Nucleus accumbens (tissue), 56 donors: Measurements from ENCODE around the gene ATP2A3.

Experiments used
- DNase-seq, 56 donors: peaks; one replicate each; lab custom pipeline; 2025; lab: John Stamatoyannopoulos, UW

ATP2A3 gene

DNA sequence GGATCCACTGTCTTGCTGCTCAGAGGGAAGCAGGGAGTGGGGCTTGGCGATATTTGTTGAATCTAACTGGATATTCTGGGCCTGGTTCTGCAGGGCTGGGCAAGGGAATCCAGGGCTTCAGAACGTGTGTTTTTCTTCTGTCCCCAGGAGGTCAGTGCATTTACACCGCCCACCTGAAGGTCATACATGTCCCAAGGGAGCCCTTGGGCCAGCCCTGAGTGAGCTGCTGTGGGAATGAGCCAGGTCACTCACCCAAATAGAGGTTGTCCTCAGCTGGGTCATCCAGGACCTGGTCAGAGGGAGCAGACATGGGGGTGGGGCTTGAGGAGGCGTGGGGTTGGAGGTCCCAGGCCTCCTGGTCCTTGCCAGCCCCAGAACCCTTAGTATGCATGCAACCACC, 82.0 kb downstream of the ATP2A3 start:
- no peak for DNase-seq

- no peak for DNase-seq
Observed at GRCh38 chr17:3880983-3881382, 83.3 kb downstream of the ATP2A3 start.

- no peak for DNase-seq
Observed at GRCh38 chr17:3879591-3880417, 84.4 kb downstream of the ATP2A3 start.

GRCh38 chr17:3879186-3879585, 85.1 kb downstream of the ATP2A3 start:
- peak in 1 of 56 donors; percentile 11 for DNase-seq

- DNase-seq: no peak
Observed at GRCh38 chr17:3877220-3877619, 87.0 kb downstream of the ATP2A3 start.

DNA sequence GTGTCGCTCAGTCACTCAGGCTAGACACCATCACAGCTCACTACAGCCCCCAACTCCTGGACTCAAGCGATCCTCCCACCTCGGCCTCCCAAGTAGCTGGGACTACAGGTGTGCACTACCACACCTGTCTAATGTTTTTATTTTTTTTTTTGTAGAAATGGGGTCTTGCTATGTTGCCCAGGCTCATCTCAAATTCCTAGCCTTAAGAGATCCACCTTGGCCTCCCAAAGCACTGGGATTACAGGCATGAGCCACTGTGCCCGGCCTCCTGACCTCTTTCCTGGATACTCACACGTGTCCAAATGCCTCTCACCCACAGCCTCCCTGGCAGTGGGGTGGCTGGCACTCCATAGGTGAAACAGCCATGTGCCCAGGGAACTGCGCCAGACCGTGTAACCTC, 88.9 kb downstream of the ATP2A3 start:
- no peak for DNase-seq
